GM23338 (cell line): ENCODE measurements around the gene SLC36A3. TPM values are rescaled to one million over a fixed set of nuclear protein-coding genes. Genes with fewer than 3 reads are reported as not detected.

Source experiments
- ATAC-seq: fragments of 200-7000 bp; cut with Tn5 transposase; 3 replicates; pipeline ENCODE4 v1.9.1; 2020
- DNase-seq: peaks from one replicate; pipeline ENCODE4 v3.0.0-alpha.2; 2015; ENCODE audit warnings: low spot score
- H2AFZ ChIP-seq: fragments of 200-600 bp; sonication (generic); 2 replicates; pipeline ENCODE4 v1.8.0; 2016; ENCODE audit warnings: antibody characterized with exemption, mild to moderate bottlenecking, moderate library complexity
- H3F3A ChIP-seq: fragments of 200-600 bp; sonication (generic); replicated peaks from 2 replicates; pipeline ENCODE4 v1.8.0; 2017; ENCODE audit warnings: antibody characterized with exemption, mixed run types, low read depth
- H3K27ac ChIP-seq: fragments of 200-600 bp; sonication (generic); 2 replicates; pipeline ENCODE4 v1.6.1; 2016; ENCODE audit warnings: low read depth
- H3K27me3 ChIP-seq: fragments of 200-600 bp; sonication (generic); 2 replicates; pipeline ENCODE4 v1.8.0; 2016; ENCODE audit warnings: mild to moderate bottlenecking, mixed run types, moderate library complexity; ENCODE audit not compliant: insufficient read depth
- H3K36me3 ChIP-seq: fragments of 200-600 bp; sonication (generic); 2 replicates; pipeline ENCODE4 v1.8.0; 2016; ENCODE audit warnings: mild to moderate bottlenecking; ENCODE audit not compliant: insufficient read depth
- H3K4me1 ChIP-seq: fragments of 200-600 bp; sonication (generic); 2 replicates; pipeline ENCODE4 v1.8.0; 2016; ENCODE audit warnings: mild to moderate bottlenecking, moderate library complexity; ENCODE audit not compliant: insufficient read depth
- H3K4me2 ChIP-seq: fragments of 200-600 bp; sonication (generic); 2 replicates; pipeline ENCODE4 v1.7.1; 2017; ENCODE audit warnings: mixed run types
- H3K4me3 ChIP-seq: fragments of 200-600 bp; sonication (generic); 2 replicates; pipeline ENCODE4 v1.6.1; 2016; ENCODE audit warnings: mixed run types
- H3K79me2 ChIP-seq: fragments of 200-600 bp; sonication (generic); replicated peaks from 2 replicates; pipeline ENCODE4 v1.8.0; 2017; ENCODE audit warnings: mild to moderate bottlenecking; ENCODE audit not compliant: insufficient read depth
- H3K9me2 ChIP-seq: fragments of 200-600 bp; sonication (generic); 2 replicates; pipeline ENCODE4 v1.8.0; 2017; ENCODE audit not compliant: insufficient read depth
- H4K20me1 ChIP-seq: fragments of 200-600 bp; sonication (generic); replicated peaks from 2 replicates; pipeline ENCODE4 v1.8.0; 2017; ENCODE audit warnings: mild to moderate bottlenecking; ENCODE audit not compliant: insufficient read depth
- H3K27ac Mint-ChIP-seq: 2 replicates; pipeline ENCODE4 v1.8.0; 2020; ENCODE audit warnings: inconsistent platforms, mild to moderate bottlenecking, moderate library complexity, mixed read lengths
- H3K27me3 Mint-ChIP-seq: 3 replicates; pipeline ENCODE4 v1.8.0; 2022; ENCODE audit warnings: low read depth, mild to moderate bottlenecking, moderate library complexity, mixed read lengths, inconsistent platforms; ENCODE audit not compliant: insufficient read depth, poor library complexity
- H3K36me3 Mint-ChIP-seq: 3 replicates; pipeline ENCODE4 v1.8.0; 2021; ENCODE audit warnings: low read depth, mild to moderate bottlenecking, inconsistent platforms, moderate library complexity, mixed read lengths
- H3K4me1 Mint-ChIP-seq: 3 replicates; pipeline ENCODE4 v1.8.0; 2020; ENCODE audit warnings: mild to moderate bottlenecking, inconsistent platforms, mixed read lengths
- H3K4me3 Mint-ChIP-seq: 3 replicates; pipeline ENCODE4 v1.8.0; 2021; ENCODE audit warnings: moderate library complexity, mild to moderate bottlenecking, inconsistent platforms, mixed read lengths
- H3K9me3 Mint-ChIP-seq: 3 replicates; pipeline ENCODE4 v1.8.0; 2020; ENCODE audit warnings: moderate library complexity, mild to moderate bottlenecking, inconsistent platforms, mixed read lengths
- CREB1 ChIP-seq: fragments of 250-450 bp; sonication (Bioruptor Pico); IDR thresholded peaks from 2 replicates; pipeline ENCODE4 v1.5.0; 2020; ENCODE audit warnings: low read depth, mild to moderate bottlenecking, moderate library complexity
- CTCF ChIP-seq, 2 experiments: fragments of 200-600 bp in 1 of 2; sonication (generic) in 1 of 2; conservative IDR thresholded peaks; 2 replicates each; pipeline versions ENCODE4 v1.5.1 to v1.6.1; 2016 to 2017; ENCODE audit warnings: antibody characterized with exemption in 2 of 2, low read depth in 2 of 2, mild to moderate bottlenecking in 2 of 2, moderate library complexity in 1 of 2
- EZH2 ChIP-seq: fragments of 200-600 bp; sonication (generic); IDR thresholded peaks from one replicate; pipeline ENCODE4 v1.8.0; 2017; ENCODE audit warnings: antibody characterized with exemption, mild to moderate bottlenecking, low read depth; ENCODE audit not compliant: unreplicated experiment
- REST ChIP-seq: IDR thresholded peaks from one replicate; pipeline ENCODE4 v1.6.1; 2018; ENCODE audit warnings: antibody characterized with exemption; ENCODE audit not compliant: unreplicated experiment
- polyA plus RNA-seq: library from polyadenylated mRNA; unstranded; fragments of >200 nt; fragmentation: Nextera tagmentation; extraction: Ambion mirVana; gene quantifications from 2 replicates; pipeline ENCODE4 v1.2.1, GENCODE V29; 2016
- total RNA-seq: library from RNA; depleted of rRNA; stranded (reverse); fragments of >200 nt; shearing (Covaris generic); gene quantifications from 2 replicates; pipeline ENCODE4 v1.2.3, GENCODE V29; 2014

Gene SLC36A3
- total and polyA plus RNA-seq, 2 experiments from 2014 or later: not detected

DNA sequence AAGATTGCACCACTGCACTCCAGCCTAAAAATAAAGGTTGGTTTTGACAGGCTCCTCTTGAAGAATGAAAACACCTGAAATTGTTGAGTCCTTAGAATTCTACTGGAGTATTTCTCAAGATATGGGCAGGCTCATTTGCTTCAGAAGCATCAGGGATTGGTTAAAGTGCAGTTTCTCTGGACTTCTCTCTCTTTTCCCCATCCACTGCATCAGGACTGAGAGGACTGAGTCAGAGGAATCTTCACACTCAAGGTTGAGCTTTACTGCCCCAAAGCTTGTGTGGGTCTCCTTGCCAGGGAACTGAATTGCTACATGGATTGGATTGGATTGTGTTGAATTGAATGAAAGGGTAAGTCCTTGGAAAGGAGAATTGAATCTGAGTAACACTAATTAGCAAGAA is 72.2 kb downstream of the SLC36A3 start:
- Histone ChIP-seq H3K36me3 (no peaks in the 10 kb centered on the region), H4K20me1 (no peaks in the 10 kb centered on the region), H3K27me3 (no peaks in the 10 kb centered on the region), H3K27ac (no peak overlapping the region), H3F3A (no peaks in the 10 kb centered on the region), H2AFZ (no peak overlapping the region), H3K9me2 (no peaks in the 10 kb centered on the region), H3K4me3 (no peak overlapping the region), H3K4me2 (no peak overlapping the region), H3K4me1 (peaks cover 5% of the 10 kb centered on the region; the same call in 1 of the 2 replicates), H3K79me2 (no peaks in the 10 kb centered on the region)
- DNase-seq (no peak), ATAC-seq (no peak)
- no peak overlapping the region for H3K27ac Mint-ChIP-seq
- H3K4me3 Mint-ChIP-seq: no peak overlapping the region
- peaks cover 3% of the 10 kb centered on the region for H3K27me3 Mint-ChIP-seq
- peaks cover 4% of the 10 kb centered on the region; the same call in 2 of the 3 replicates for H3K4me1 Mint-ChIP-seq
- no peaks in the 10 kb centered on the region for H3K36me3 Mint-ChIP-seq
- no peak for TF ChIP-seq EZH2
- TF ChIP-seq CREB1 (CRISPR knock-in tag): no peak
- TF ChIP-seq REST: no peak
- TF ChIP-seq CTCF (conservative IDR thresholded peaks at IDR 0.05; ENCODE audit: low read depth in 2 of 2): no peak
- H3K9me3 Mint-ChIP-seq: no peaks in the 10 kb centered on the region

DNA sequence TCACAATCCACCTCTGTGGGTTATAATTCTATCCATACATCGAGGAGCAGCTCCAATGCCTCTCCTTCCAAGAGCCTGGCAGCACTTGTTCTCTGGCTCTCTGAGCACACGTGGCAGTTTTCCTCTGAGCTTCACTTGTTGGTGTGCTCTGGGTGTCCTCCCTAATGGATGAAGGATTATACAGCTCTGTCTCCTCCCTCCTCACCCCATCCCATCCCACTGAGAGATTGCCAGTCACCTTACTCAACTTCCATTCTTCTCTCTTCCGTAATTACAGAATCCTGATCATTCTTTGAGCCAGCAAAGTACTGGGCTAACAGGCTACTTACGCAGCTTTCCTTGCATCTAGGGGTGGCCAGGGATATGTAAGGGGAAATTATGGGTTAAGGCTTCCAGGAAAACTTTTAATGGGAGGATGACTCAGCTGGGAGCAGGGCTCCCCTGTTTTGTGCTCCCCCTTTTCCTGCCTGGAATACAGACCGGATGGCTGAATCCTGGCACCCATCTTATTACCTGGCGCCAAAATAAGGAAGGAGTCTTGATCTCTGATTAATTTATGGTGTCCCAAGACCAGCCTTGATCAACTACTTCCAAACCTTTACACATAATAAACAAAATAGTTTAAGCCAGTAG is 73.4 kb downstream of the SLC36A3 start:
- H3K9me2 ChIP-seq: no peaks in the 10 kb centered on the region
- no peaks in the 10 kb centered on the region for H3K79me2 ChIP-seq
- H3K4me1 Mint-ChIP-seq: peaks cover 7% of the 10 kb centered on the region
- H3K36me3 Mint-ChIP-seq: no peaks in the 10 kb centered on the region
- H3K27ac ChIP-seq: no peak overlapping the region
- H3K9me3 Mint-ChIP-seq: no peaks in the 10 kb centered on the region
- no peak for ATAC-seq
- H3K27me3 Mint-ChIP-seq: peaks cover 3% of the 10 kb centered on the region
- H3K4me1 ChIP-seq: peaks cover 13% of the 10 kb centered on the region
- no peaks in the 10 kb centered on the region for H3K36me3 ChIP-seq
- peak overlapping the region; percentile 63; the same call in 1 of the 2 replicates for H2AFZ ChIP-seq
- H3K4me3 ChIP-seq: no peak overlapping the region
- H3K4me3 Mint-ChIP-seq: no peak overlapping the region
- H3F3A ChIP-seq: no peaks in the 10 kb centered on the region
- no peak overlapping the region; the same call in 1 of the 2 replicates for H3K27ac Mint-ChIP-seq
- TF ChIP-seq REST (no peak), CREB1 (CRISPR knock-in tag) (no peak)
- DNase-seq: no peak
- no peaks in the 10 kb centered on the region for H3K27me3 ChIP-seq
- no peak overlapping the region for H3K4me2 ChIP-seq
- H4K20me1 ChIP-seq: no peaks in the 10 kb centered on the region
